HT-29 (cell line): ENCODE measurements around the gene GALNS. TPM values are rescaled to one million over a fixed set of nuclear protein-coding genes. Genes with fewer than 3 reads are reported as not detected.

ENCODE experiments used
- DNase-seq: peaks from one replicate; pipeline ENCODE4 v3.0.0-alpha.2; 2015; ENCODE audit warnings: low spot score
- total RNA-seq: library from RNA; depleted of rRNA; stranded (reverse); fragments of >200 nt; shearing (Covaris generic); gene quantifications from 2 replicates; pipeline ENCODE4 v1.2.3, GENCODE V29; 2014

The GALNS gene
- total RNA-seq, 1 experiment from 2014 or later = 18.4 TPM

DNA sequence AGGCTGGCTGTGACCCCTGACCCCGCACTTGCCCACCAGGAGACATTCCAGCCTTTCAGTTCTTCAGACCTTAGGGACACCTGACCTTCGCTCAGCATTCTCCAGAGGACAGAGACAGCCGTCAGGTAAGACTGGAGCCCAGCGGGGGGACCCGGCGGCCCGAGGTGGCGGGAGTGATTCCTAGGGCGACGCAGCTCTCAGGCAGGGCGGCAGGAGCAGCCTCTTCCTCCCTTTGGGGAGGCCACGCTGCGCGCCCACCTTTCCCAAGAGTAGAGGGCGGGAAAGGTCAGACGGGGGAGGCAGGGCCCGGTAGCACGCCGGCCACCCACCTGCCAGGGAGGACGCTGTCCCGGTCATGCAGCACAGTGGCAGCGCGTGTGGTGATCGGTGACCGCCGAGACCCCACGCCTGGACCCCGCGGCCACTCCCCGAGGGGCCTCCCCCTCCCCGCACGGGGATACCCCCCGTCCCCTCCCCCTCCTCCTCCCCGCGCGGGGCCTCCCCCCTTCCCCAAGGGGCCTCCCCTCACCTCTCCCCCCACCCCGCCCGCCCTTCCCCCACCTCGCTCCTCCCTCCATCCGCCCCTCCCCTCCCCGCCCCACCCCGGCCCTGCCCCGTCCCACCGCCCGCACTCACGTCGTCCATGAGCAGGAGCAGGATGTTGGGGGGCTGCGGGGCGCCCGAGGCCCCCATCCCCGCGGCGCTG is 472 bp downstream of the GALNS start:
- DNase-seq = no peak

DNA sequence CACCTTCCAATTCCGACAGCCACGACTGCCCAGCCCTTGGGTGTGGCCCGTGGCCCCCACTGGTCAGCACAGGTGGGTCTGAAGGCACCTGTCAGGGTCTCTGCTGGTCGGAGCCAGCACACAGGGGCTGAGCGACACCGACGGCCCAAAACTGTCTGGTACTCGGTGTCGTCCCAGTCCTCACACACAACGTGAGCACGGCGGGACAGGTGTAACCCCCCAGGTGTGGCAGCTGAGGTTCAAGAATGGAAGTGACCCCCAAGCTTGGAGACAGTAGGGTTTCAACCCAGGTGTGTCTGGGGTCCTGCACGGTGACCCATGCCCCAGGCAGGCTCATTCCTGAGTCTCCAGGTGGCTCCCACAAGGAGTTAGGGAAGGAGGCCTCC is 1.0 kb downstream of the GALNS start:
- DNase-seq = no peak

DNA sequence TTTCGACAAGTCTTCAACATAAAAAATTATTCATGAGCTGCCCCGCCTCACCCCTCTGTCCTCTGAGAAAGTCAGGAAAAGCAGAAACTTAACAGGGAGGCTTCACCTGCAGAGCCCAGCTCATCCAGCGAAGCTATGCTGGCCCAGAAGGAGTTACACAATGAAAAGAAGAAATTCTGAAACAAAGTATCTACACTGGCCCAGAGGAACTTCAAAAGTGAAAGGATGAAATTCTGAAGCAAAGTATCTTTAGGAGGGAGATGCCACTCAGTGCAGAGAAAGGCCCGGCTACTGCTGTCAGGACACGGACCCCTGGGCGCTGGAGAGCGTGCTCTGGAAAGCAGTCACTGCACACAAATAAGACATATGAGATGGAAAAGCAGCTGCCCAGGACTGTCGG is 1.6 kb downstream of the GALNS start:
- DNase-seq = no peak

DNA sequence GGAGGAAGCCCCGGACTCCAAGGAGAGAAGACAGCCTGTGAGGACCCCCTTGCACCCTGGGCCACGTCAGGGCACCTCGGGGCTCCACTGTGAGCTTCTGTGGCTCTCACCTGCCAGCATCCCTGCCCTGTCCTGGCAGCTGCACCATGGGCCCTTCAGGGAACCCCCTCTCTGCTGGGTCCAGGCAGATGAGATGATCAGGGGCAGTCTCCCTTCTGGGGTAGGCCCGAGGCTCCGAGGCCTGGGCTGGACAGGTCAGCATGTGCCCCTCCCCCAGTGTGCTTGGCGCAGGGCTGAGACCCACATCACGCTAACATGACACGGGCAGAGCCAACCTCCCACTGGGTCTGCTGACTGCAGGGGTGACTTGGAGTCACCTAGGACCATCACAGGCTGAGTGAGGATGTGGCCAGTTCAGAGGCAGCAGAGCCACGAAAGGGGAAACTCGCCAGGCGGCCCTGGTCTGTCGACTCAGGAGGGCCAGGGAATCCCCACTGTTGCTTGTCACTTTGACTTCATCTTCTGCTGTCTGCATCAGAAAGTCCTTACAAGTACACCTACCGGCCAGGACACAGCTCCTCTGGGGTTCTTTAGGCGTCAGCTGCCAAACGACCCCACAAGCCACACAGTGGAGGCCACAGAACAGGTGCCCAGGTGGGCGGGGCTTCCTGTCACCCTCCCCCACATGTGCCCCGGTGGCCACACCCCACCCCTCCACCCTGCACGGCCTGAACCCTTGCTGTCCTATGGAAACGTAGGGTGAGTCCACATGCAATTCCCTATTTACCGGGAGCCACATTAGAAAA is 2.2 kb downstream of the GALNS start:
- no peak for DNase-seq

DNA sequence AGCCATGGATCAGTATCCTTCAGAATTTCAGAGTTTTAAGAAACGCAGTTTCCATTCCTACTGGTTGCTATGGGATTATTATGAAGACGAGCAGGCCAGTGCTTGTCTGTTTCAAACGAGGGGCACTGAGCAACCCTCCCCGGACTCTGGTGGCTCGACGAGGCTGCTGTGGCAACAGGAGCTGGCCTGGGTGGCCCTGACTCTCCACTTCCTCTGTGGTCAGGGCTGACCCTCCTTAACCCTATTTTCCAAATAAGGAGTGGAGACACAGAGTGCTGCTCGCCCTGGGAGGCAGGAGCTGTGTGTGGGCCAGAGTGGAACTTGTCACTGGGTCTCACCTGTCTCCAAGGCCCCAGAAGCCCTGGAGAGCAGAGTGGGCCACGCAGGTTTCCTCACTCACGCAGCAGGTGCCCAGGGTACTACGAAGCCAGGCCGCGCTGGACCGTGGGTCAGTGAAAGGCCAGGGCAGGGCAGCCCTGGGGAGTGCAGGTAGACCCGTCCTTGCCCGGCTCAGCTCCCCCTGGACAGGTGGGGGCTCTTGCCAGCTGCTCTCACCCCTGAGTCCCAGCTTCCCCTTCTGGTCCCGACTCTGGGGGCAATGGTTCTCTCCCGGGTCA is 3.3 kb downstream of the GALNS start:
- no peak for DNase-seq

DNA sequence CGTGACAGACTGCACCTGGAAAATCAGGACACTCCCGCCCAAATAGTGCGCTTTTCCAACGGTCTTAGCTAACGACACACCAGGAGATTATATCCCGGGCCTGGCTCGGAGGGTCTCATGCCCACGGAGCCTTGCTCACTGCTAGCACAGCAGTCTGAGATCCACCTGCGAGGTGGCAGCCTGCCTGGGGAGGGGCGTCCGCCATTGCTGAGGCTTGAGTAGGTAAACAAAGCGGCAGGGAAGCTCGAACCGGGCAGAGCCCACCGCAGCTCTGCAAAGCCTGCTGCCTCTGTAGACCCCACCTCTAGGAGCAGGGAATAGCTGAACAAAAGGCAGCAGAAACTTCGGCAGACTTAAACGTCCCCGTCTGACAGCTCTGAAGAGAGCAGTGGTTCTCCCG is 5.1 kb downstream of the GALNS start:
- no peak for DNase-seq

DNA sequence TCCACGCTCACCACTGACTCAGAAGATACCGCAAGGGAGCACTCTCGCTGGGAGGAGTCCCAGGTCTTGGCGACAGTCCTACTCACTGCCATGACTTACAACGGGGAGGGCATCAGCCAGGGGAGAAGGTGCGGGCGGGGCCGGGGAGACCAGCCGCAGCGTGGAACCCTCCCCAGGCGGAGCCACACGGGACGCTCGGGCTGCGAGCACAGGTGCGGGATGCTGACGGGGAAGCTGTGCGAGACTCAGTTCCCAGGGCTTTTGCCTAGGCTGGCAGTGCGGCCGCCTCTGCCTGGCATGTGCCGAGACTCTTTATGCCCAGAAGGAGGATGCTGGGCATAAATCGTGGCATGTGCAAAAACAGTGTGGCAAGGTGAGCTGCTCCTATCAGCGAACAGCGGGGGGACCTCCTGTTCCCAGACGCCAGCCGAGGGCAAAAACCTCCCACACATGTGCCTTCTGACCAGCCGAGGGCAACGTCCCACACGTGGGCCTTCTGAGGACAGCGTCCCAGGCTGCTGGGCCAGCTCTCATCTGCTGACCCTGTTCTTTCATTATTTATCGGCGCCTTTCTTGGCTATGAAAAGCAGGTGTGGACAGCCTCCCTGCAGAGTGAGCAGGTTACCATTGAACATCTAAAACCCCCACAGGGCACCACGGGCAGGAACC is 6.1 kb downstream of the GALNS start:
- no peak for DNase-seq

DNA sequence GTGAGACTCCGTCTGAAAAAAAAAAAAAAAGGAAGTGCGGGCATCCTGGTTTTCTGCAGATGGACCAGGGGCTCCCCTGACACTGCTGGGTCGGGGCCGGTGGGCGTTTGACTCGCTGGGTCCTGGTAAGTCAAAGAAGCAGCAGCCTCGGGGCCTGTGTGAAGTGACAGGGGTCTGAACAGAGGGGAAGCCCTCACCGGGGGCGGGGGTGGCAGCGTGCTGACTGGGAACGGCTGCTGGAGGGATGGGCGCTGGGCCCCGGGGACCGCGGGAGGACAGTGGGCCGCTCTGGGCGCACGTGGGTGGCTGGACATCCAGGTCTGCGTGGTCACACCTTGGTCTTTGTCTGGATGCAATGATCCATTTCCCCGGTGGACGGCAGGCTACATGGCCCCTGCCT is 8.2 kb downstream of the GALNS start:
- no peak for DNase-seq

DNA sequence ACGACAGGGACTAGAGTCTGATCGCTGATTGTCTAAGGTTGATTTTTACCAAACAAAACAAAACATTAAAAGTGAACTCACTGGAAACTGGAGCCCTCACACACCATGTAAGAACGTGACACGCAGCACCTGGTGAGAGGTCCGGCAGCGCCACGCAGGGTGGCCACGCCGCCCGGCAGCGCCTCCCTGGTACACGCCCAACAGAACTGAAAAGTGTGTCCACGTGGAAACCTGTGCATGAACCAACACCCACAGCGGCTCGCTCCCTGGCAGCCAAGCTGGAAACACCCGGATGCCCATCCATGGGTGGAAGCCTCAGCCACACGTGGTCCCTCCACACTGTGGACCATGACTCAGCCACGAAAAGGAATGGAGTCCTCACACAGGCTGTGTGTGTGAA is 9.1 kb downstream of the GALNS start:
- no peak for DNase-seq

DNA sequence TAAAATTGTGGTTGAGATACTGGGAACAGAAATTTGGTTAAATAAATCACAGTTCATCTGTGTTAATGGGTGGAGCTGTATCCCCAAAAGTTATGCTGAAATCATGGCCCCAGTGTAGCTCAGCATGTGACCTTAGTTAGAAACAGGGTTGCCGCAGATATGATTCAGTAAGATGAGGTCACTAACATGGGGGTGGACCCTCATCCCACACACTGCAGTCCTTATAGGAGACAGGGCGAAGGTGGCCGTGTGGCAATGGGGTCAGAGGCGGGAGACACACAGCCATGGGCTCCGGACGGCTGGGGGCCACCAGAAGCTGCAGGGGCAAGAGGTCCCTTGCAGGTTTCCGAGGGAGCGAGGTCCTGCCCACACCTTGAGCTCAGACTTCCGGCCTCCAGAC is 10.7 kb downstream of the GALNS start:
- DNase-seq = no peak

DNA sequence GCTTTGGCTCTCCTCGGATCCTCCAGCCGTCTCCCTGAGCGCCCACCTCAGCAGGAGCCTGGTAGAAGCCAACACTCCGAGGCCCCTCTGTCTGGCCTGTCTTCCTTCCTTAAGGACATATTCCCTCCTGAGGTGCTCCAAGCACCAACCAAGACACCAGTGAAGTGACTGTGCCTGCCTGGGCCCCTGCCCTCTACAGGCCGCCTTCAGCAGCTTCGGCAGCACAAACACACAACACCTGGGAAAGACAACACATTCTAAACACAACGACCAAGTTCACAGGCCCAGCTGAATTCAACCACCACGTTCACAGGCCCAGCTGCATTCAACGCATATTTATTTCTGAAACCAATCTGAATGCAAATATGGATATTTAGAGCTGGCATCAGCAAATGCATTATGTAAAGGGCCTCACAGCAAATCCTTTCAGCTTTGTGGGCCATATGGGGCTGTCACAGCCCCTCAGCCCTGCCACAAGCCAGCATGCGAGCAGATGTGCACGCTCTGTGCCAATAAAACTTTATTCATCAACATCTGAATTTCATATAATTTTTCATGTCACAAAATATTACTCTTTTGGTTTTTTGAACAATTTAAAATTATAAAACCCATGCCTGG is 12.2 kb downstream of the GALNS start:
- no peak for DNase-seq

DNA sequence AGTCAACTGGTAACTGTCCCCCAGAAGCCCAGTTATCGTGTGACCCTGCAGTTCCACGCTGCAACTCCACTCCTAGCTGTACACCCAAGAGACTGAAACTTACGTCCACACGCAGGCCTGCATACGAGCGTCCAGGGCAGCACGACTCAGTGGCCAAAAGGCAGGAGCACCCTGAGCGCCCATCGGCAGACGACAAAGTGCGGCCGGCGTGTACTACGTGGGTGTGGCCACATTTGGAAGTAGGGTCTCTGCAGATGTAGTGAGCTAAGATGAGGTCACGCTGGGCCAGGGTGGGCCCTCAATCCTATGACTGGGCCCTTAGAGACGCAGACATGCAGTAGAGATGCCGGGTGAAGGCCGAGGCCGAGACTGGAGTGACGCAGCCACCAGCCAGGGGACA is 13.5 kb downstream of the GALNS start:
- DNase-seq = no peak

DNA sequence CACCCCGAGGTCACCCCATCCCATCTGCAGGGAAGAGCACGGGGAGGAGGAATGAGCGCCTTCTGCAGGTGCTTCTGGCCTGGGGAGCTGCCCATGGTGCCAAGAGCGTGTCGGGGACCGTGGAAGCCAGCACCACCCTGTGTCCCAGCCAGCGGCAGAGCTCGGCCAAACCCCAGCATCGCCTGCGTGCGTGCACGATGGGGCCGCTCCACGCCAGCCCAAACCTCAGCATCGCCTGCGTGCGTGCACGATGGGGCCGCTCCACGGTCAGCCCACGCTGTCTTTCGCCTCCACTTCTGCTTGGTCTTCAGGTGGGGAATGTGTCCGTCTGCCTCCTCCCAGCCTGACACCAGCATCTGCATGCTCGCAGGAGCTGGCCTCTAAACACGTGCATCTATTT is 13.9 kb downstream of the GALNS start:
- no peak for DNase-seq

DNA sequence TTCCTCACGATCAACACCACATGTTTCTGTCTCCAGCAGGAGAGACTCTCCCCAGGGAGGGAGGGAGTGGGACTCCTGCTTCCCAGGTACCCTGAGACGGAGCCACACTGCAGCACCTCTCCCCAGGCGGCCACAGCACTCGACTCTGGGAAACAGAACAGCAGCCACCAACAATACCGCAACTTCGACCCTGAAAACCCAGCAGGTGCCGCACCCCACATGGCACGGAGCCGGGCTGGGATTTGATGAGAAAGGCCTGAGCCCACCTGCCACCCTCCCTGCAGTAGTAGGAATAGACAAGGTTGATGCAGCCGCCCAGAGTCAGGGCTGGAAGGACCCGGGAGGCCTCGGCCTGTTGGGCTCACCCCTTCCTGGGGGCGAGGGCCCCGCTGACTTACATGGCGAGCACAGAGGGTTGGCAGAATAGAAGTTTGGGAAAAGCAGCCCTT is 14.4 kb downstream of the GALNS start:
- DNase-seq = no peak

DNA sequence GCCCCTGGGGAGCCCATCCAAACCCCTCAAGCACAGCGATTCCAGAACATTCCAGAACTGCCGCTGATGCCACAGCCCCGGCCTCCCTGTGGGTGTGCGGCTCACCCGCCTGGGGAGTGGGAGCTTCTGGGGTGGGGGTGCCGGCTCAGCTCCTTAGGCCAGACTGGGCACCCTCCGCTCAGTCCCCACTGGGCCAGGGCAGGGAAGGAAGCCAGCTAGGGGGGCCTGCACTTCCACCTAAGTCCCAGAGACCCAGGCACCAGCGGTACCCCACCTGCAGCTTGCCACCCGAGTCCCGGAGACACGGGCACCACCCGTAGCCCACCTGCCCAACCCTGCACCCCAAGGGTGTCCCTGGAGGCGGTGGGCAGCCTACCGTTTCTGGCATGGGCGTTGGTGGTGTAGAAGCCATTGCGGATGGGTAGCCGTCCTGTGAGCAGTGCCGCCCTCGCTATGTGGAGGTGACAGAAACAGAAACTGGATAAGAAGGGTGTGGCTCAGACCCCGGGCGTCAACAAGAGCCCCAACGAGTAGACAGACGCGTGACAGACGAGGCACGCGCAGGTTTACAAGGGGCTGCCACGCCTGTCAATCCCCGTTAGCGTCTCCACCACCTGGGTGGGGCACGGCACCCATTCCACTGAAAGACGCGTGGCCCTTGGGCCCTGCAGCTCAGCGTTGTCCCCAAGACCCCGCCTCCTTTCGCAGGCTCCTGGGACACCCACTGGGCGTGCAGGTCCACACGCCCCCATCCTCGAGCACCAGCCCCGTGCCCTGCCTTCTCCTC is 15.0 kb downstream of the GALNS start:
- DNase-seq = no peak

DNA sequence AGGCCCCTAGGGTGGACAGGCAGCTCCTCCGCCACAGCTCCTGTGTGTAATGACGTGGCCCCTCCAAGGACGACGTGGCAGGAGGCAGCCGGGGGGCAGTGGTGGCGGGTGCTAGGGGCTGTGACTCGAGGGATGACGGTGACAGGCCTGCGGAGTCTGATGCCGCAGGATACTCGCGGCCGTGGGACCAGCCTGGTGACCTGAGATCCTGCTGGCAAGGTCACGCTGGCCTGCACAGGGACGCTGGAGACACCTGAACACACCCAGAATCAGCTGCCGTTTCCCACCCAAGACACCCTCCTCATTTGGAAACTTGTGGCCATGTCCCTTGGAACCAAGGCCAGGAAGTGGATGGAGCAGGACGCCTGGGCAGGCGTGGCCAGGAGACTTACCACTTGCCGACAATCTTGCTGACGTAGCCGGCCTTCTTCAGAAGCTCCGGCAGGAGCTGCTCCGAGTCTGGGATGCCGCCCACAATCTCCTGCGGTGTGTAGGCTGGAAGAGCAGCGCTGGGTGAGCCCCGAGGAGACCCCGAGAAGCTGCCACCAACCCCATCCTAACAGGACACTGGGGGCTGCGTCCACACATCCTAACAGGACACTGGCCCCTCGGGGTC is 16.0 kb downstream of the GALNS start:
- DNase-seq = no peak

DNA sequence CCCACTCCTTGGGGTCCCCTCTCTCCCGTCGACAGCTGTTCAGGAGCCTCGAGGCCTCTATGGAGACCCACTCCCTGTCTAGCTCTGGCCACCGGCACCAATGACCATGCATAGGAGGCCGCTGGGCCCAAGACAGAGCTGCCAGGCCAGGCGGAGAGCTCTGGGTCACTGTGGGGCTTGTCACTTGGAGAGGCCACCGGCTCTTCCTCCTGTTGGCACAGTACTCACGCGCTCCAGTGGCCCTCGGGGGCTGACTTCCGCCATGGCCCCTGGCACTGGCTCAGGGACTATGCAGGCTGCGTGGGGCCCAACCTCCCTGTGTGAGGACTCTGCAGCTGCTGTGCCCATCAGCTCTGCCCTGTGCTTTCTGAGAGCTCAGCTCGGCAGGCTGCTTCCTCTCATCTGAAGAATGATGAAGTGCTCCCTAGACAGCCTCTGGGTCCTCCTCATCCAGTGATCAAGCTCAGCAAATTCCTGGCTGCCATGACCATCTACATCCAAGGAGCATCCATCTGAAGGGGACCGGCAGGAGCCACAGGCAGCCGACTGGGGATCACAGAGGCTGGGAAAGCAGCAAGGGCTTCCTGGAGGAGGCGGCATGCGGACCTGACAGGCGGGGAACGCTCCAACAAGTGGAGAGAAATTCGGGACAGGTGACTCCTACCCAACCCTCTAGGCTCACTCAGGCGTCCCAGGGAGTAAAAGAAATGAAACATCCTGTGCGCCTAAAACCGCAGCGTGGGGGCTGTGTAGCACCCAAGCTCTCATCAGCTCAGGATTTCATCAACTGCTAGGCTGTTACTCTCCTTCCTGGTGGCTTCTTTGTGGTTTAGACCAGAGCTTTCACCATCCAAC is 16.8 kb downstream of the GALNS start:
- no peak for DNase-seq

DNA sequence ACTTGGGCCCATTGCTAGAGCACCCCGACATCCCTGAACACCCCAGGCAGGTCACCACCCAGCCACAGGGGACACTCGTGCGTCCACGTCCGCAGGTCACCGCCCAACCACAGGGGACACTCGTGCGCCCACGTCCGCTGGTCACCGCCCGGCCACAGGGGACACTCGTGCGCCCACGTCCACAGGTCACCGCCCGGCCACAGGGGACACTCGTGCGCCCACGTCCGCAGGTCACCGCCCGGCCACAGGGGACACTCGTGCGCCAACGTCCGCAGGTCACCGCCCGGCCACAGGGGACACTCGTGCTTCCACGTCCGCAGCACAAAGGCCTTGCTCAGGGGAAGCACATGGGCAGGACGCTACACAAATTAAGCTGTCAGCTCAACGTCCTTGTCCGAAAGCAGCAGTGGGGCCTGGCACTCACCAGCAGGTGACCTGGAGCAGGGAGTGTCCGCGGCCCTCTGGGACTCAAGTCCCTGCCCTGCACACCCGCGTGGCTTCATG is 17.7 kb downstream of the GALNS start:
- no peak for DNase-seq

DNA sequence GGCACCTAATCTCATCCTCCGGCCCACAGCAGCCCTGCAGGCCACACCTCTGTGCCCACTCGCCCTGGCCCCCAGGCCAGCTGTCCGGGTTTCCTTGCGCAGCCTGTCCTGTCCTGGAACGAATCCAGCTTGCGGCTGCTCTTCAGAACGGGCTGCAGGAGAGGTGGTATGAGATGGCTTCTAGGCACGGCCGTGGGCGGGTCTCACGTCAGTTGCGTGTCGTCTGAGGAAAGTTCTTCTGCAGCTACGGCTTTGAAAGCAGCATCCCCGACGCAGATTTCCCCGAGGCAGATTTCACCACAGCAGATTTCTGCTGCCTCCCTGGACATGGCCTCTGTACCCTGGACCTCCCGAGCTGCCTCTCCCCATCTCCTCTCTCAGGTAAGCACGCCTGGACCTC is 18.2 kb downstream of the GALNS start:
- no peak for DNase-seq
